ENCODE results near the gene UBAP1L.

UBAP1L gene

GRCh38 chr15:65095747-65096104 is 19.3 kb downstream of the UBAP1L start:
- TF ChIP-seq EGR1 (IDR thresholded peaks at IDR 0.05) (no peak), REST (IDR thresholded peaks at IDR 0.05; ENCODE audit: low read depth) (no peak), NFIC (IDR thresholded peaks at IDR 0.05) (no peak), RAD21 (IDR thresholded peaks at IDR 0.05; ENCODE audit: low read depth) (no peak), YY1 (IDR thresholded peaks at IDR 0.05; ENCODE audit: low read depth) (no peak), CEBPB (IDR thresholded peaks at IDR 0.05) (no peak), EP300 (IDR thresholded peaks at IDR 0.05; ENCODE audit: borderline replicate concordance) (no peak), ZBTB7A (IDR thresholded peaks at IDR 0.05; ENCODE audit: low read depth) (no peak)
- TF ChIP-seq, protein P1, sequence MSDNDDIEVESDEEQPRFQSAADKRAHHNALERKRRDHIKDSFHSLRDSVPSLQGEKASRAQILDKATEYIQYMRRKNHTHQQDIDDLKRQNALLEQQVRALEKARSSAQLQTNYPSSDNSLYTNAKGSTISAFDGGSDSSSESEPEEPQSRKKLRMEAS (IDR thresholded peaks at IDR 0.05), result no peak

GRCh38 chr15:65095011-65095746 is 19.8 kb downstream of the UBAP1L start:
- TF ChIP-seq, protein P1 (IDR thresholded peaks at IDR 0.05), result no peak
- no peak for TF ChIP-seq YY1 (IDR thresholded peaks at IDR 0.05; ENCODE audit: low read depth)
- no peak for TF ChIP-seq RAD21 (IDR thresholded peaks at IDR 0.05; ENCODE audit: low read depth)
- TF ChIP-seq EP300 (IDR thresholded peaks at IDR 0.05; ENCODE audit: borderline replicate concordance), result no peak
- TF ChIP-seq CEBPB (IDR thresholded peaks at IDR 0.05), result no peak
- no peak for TF ChIP-seq REST (IDR thresholded peaks at IDR 0.05; ENCODE audit: low read depth)
- no peak for TF ChIP-seq EGR1 (IDR thresholded peaks at IDR 0.05)
- no peak for TF ChIP-seq FOXM1 (IDR thresholded peaks at IDR 0.05; ENCODE audit: borderline replicate concordance, low read depth)
- TF ChIP-seq TEAD4 (IDR thresholded peaks at IDR 0.05), result no peak
- TF ChIP-seq TAF1 (IDR thresholded peaks at IDR 0.05; ENCODE audit: low read depth), result no peak

DNA sequence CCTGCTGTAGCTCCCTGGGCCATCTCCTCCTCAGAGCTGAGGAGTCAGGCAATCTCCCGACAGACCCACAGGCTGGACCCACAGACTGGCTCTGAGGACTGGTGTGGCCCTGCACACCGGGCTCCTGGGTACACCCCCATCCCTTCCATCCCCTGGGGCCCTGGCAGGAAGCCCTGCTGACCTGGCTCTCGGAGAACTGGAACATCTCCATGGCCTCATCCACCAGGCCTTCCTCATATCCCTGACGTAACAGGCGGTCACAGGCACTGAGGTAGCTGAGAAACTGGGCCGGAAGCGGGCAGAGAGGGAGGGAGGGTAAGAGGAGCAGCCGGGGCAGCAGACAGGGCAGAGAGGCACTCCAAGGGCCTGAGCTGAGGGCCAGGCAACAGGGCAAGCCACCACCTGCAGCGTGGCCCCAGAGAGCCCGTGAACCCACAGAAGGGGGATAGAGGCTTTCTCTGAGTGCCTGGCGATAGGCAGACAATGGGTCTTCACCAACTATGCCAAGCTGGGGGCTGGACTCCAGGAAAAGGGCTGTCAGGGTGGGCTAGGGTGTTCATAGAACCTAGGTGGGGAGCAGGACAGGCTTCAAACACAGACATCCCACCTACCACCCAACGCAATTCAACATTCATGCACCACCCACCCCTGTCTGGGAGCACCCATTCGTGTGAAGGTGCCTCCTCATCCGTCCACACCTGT is 20.6 kb downstream of the UBAP1L start:
- TF ChIP-seq EGR1 (IDR thresholded peaks at IDR 0.05) (no peak), EP300 (IDR thresholded peaks at IDR 0.05; ENCODE audit: borderline replicate concordance) (no peak), TEAD4 (IDR thresholded peaks at IDR 0.05) (no peak), CREB1 (IDR thresholded peaks at IDR 0.05; ENCODE audit: low read depth) (no peak), ZBTB7A (IDR thresholded peaks at IDR 0.05; ENCODE audit: low read depth) (no peak), YY1 (IDR thresholded peaks at IDR 0.05; ENCODE audit: low read depth) (no peak)

DNA sequence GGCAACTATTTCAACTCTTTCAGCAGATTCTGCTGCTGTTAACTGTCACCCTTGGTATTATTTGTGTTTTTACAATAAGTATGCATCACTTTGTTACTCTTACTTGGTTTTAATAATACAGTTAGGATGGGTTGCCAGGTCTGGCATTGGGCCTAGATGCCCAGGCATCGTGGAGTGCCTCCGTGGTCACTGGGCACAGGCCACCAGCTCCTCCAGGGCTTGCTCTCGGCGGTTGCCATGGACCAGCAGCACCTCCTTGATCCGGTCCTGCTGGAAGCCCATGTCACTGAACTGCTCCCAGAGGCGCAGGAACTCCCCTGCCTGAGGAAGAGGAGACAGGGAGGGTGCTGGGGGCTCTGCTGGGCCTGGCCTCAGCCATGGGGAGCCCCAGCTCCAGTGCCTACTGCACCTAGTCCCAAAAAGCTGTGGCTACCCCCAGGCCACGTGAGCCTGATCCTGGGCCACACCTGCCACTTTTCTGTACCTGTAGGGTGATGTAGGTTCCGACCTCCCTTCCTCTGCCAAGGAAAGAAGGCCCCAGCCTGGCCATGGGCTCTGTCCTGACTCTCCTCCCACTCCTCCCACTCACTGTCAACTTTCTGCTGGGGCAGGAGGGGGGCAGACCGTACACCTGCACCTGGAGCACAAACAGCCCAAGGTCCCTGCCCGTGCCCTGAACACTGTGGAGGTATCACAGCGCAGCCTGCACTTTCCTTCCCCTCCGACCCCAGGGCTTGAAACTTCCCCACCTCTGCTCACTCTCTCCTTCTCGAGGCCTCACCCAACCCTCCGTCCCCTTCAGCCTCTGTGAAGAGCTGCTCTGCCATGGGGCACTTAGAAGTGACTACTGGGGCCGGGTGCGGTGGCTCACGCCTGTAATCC is 21.8 kb downstream of the UBAP1L start:
- no peak for TF ChIP-seq EGR1 (IDR thresholded peaks at IDR 0.05)
- no peak for TF ChIP-seq TEAD4 (IDR thresholded peaks at IDR 0.05)
- no peak for TF ChIP-seq NFIC (IDR thresholded peaks at IDR 0.05)
- no peak for TF ChIP-seq YY1 (IDR thresholded peaks at IDR 0.05; ENCODE audit: low read depth)
- TF ChIP-seq CREB1 (IDR thresholded peaks at IDR 0.05; ENCODE audit: low read depth), result no peak
- no peak for TF ChIP-seq ZBTB7A (IDR thresholded peaks at IDR 0.05; ENCODE audit: low read depth)
- no peak for TF ChIP-seq FOXM1 (IDR thresholded peaks at IDR 0.05; ENCODE audit: borderline replicate concordance, low read depth)
- no peak for TF ChIP-seq EP300 (IDR thresholded peaks at IDR 0.05; ENCODE audit: borderline replicate concordance)
- no peak for TF ChIP-seq REST (IDR thresholded peaks at IDR 0.05; ENCODE audit: low read depth)
